Esophagus squamous epithelium (tissue), 4 donors: ENCODE results near the gene B3GALT6.

ENCODE experiments used
- CTCF ChIP-seq, 6 experiments: fragments of 450-650 bp in 4 of 6; fragments of 200-600 bp in 2 of 6; sonication (generic) in 2 of 6; IDR thresholded peaks; one replicate each; pipeline ENCODE4 v1.5.1; 2016 to 2019; ENCODE audit warnings: antibody characterized with exemption in 6 of 6, mild to moderate bottlenecking in 4 of 6, moderate library complexity in 4 of 6
- POLR2A ChIP-seq, 4 donors: fragments of 450-650 bp; IDR thresholded peaks; one replicate each; pipeline ENCODE4 v1.6.1; 2017; ENCODE audit warnings: antibody characterized with exemption in 4 of 4, mild to moderate bottlenecking in 4 of 4, moderate library complexity in 3 of 4

GRCh38 chr1:1279028-1279427 is 47.0 kb downstream of the B3GALT6 start:
- no peak for TF ChIP-seq POLR2A (IDR thresholded peaks at IDR 0.05)
- no peak for TF ChIP-seq CTCF (IDR thresholded peaks at IDR 0.05)
